GM12873 (cell line): Measurements from ENCODE around the gene NR3C2.

ENCODE experiments used
- TF ChIP-seq, protein P1 (sequence below): IDR thresholded peaks from 2 replicates; pipeline ENCODE4 v1.5.1; 2012; ENCODE audit warnings: low read depth, mild to moderate bottlenecking, moderate library complexity, low read length, control low read depth; ENCODE audit not compliant: insufficient read depth; ENCODE audit errors: missing control alignments

Gene NR3C2

DNA sequence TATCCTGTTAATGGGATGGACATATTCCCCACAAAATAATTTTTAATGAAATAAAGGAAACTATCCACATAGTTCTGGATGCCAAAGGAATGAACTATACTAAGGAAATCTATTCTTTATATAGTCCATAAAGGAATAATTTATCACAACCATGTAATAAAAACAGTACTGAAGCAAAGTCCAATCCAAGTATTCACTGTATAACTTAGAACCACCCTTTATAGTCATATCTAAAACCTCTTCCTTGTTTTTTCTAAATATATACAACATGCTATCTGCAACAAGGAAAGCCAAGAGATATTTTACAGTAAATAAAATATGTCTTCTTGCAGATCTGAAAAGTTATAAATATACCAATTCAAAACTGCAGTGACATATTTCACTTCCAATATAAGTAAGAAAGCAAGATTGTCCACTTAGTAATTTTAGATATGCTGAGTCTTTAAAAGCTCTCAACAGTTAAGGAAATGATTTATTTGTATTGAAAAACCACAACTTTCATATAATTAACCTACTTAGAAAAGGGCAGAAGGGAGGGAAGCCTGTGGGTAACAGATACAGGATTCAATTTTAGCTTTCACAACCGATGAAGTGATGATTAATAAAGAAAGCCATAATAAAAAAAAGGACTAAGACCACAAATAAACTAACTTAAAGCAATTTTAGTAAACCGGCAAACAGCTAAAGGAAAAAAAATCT is 8.0 kb downstream of the NR3C2 start:
- TF ChIP-seq, protein P1, sequence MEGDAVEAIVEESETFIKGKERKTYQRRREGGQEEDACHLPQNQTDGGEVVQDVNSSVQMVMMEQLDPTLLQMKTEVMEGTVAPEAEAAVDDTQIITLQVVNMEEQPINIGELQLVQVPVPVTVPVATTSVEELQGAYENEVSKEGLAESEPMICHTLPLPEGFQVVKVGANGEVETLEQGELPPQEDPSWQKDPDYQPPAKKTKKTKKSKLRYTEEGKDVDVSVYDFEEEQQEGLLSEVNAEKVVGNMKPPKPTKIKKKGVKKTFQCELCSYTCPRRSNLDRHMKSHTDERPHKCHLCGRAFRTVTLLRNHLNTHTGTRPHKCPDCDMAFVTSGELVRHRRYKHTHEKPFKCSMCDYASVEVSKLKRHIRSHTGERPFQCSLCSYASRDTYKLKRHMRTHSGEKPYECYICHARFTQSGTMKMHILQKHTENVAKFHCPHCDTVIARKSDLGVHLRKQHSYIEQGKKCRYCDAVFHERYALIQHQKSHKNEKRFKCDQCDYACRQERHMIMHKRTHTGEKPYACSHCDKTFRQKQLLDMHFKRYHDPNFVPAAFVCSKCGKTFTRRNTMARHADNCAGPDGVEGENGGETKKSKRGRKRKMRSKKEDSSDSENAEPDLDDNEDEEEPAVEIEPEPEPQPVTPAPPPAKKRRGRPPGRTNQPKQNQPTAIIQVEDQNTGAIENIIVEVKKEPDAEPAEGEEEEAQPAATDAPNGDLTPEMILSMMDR, result no peak

DNA sequence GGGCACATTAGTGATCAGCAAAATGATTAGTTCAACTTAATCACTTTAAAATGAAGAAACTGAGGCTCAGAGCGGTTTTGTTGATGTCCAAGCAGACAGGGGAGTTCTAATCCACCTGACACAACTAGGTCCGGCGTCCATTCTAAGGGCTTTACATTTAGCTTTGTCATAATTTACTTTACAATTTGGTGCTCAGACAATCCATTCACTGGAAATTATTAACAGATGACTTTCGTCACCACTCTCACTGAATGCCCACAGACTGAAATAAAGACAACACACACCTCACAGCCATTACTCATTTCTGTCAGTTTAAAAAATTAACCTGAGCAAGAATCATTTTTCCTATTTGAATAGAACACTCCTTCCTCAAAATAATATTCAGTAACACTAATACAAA is 10.8 kb downstream of the NR3C2 start:
- TF ChIP-seq, protein P1, result no peak

DNA sequence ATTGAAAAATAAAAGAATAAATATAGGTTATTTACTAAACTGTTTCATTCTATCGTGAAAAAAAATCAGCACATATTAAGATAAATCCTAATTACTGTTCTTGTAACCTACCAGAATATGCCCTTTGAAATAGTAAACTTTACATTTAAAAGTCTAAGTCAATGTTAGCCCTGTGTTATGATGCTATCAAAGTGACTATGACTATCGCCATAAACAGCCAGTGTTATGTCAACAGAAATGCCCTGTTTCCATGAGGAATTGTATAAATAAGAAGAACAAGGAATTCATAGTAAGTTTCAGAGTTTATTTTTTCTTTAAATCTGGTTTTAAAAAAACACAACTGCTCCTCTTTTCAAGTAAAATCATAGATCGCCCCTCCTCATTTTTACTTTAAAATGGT is 11.4 kb downstream of the NR3C2 start:
- TF ChIP-seq, protein P1, result no peak

DNA sequence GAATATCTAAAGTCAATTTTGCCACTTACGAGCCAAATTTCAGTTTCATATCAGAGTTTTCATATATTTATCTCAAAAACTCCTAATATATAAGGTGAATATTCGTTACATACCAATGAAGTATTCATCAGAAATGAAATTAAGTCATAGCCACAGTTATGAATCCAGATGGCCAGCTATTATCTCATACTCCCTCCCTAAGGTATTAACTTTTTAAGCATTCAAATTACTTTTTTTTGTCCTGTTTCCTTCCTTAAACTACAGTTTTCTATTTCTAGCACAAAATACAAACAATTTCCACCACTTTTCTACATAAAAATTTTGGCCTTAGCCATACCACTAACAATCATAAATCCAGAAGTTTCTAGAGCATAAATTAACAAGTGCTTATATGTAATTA is 13.0 kb downstream of the NR3C2 start:
- TF ChIP-seq, protein P1, result no peak

DNA sequence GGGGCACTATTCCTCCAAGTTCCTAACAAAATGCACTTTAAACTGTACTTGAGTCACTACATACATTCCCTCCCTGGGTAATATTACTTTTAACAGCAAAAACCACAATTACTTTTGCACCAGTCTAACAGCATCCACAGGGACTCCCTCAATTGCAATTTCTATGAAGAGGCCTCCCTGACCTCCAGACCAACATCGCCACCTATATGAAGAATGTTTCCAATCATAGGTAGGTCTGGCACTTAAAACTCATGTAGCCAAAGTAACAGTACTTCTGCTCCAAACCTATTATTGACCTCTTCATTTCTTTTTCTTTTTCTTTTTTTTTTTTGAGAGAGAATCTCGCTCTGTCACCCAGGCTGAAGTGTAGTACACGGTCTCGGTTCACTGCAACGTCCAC is 15.6 kb downstream of the NR3C2 start:
- TF ChIP-seq, protein P1, result no peak

DNA sequence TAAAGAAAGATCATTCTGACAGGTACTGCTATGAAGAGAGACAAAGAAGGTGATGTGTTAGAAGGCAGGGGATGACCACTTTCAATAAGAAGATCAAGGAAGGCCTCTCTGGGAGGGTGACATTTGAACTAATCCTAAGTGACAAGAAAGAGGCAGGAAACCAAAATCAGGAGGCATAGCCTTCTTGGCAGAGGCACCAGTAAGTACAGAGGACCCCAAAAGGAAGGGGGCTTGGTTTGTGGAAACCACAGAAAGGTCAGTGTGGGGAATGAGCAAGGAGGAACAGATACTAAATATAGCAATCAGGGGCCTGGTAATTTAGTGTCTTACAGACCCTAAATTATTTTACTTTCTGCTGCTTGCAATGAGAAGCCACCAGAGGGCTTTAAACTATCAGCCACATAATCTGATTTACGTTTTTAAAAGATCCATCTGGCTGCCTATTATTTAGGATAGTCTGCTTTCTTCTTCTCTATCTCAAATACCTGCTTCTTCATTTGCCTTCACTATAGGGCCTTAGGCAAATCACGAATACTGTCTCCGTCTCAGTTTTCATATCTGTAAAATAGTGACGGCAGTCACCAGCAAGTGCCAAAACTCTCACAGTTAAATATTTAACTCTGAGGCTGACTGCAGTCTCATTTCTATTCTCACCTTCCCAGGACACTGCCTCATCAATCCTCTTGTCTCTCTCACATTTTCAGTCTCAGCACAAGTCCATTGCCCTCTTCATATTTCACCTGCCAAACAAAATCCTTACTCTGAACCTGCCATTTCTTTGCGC is 16.7 kb downstream of the NR3C2 start:
- TF ChIP-seq, protein P1, result no peak

DNA sequence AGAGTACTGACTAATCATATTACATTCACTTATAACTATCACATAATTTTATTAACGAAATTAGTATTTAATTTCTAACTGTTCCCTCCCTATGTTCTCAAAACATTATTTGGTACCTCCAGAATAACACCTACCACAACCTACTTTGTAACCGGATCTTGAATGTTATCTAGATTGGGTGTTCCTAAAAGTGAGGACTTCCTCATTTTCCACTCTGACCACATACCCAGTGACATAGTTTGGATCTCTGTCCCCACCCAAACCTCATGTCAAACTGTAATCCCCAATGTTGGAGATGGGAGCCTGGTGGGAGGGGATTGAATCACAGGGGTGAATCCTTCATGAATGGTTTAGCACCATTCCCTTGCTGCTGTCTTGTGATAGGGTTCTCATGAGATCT is 21.8 kb downstream of the NR3C2 start:
- TF ChIP-seq, protein P1, result no peak
